HepG2 (cell line): ENCODE data around the gene SLC2A11. TPM values are rescaled to one million over a fixed set of nuclear protein-coding genes. Genes with fewer than 3 reads are reported as not detected.

Source experiments
- ATAC-seq: fragments of 200-7000 bp; cut with Tn5 transposase; 3 replicates; pipeline ENCODE4 v1.9.1; 2020; ENCODE audit warnings: mild to moderate bottlenecking, moderate library complexity
- BruUV-seq: library from RNA; stranded (reverse); fragments of 400-500 nt; replicated peaks from 2 replicates; lab custom pipeline; 2021; lab: Mats Ljungman, UMichigan
- CTCF ChIA-PET: fragments of 300-600 bp; formaldehyde crosslinking; extraction: SDS; loops from one replicate; lab custom pipeline; 2021; ENCODE audit warnings: low total read pairs, inconsistent platforms, low intra/inter-chr PET ratio; lab: Yijun Ruan, JAX
- POLR2A ChIA-PET: fragments of 350-600 bp; sonication (Branson Sonifier 250); formaldehyde crosslinking; loops from one replicate; lab custom pipeline; 2020; ENCODE audit warnings: antibody characterized with exemption, inconsistent platforms; lab: Yijun Ruan, JAX
- DNase-seq: peaks from one replicate; pipeline ENCODE4 v3.0.0-alpha.2; 2015; ENCODE audit warnings: low spot score
- FAIRE-seq: peaks from 3 replicates; lab custom pipeline; 2011; peaks lifted over from hg19 to GRCh38; lab: Jason Lieb, UNC
- H2AFZ ChIP-seq: one replicate; pipeline ENCODE4 v1.6.1; 2011; ENCODE audit warnings: low read length, inconsistent platforms
- H3K27ac ChIP-seq: fragments of 300-600 bp; 3 replicates; pipeline ENCODE4 v1.8.0; 2011; ENCODE audit warnings: mixed run types, mild to moderate bottlenecking, mixed read lengths, low read length, inconsistent platforms; ENCODE audit not compliant: insufficient read depth; ENCODE audit errors: extremely low read length
- H3K27me3 ChIP-seq, 2 experiments: fragments of 200-600 bp in 1 of 2; 2 replicates in 1 of 2; 3 replicates in 1 of 2; pipeline versions ENCODE4 v1.6.0 to v1.8.0; 2011; ENCODE audit warnings: low read length in 2 of 2, mild to moderate bottlenecking in 2 of 2, moderate library complexity in 2 of 2, inconsistent platforms in 1 of 2; ENCODE audit not compliant: insufficient read depth in 2 of 2, control insufficient read depth in 1 of 2
- H3K36me3 ChIP-seq, 2 experiments: fragments of 200-600 bp in 1 of 2; replicated peaks in 1 of 2; 2 replicates in 1 of 2; 3 replicates in 1 of 2; pipeline versions ENCODE4 v1.5.1 to v1.8.0; 2011; ENCODE audit warnings: low read length in 2 of 2, inconsistent platforms in 1 of 2; ENCODE audit not compliant: insufficient read depth in 2 of 2, control insufficient read depth in 1 of 2
- H3K4me1 ChIP-seq: 2 replicates; pipeline ENCODE4 v1.5.1; 2012; ENCODE audit warnings: low read length, inconsistent platforms; ENCODE audit not compliant: insufficient read depth
- H3K4me2 ChIP-seq: 2 replicates; pipeline ENCODE4 v1.6.0; 2011; ENCODE audit warnings: low read depth, low read length, inconsistent platforms
- H3K4me3 ChIP-seq, 3 experiments: fragments of 200-600 bp in 1 of 3; sonication (generic), shearing (Covaris generic) in 1 of 3; replicated peaks in 1 of 3; 2 replicates each; pipeline ENCODE4 v1.5.1; 2011 to 2016; ENCODE audit warnings: low read length in 3 of 3, inconsistent platforms in 2 of 3, low read depth in 2 of 3, mild to moderate bottlenecking in 2 of 3, control low read depth in 1 of 3, mixed read lengths in 1 of 3; ENCODE audit not compliant: insufficient read depth in 1 of 3
- H3K79me2 ChIP-seq: one replicate; pipeline ENCODE4 v1.6.1; 2011; ENCODE audit warnings: low read length, inconsistent platforms; ENCODE audit not compliant: insufficient read depth
- H3K9ac ChIP-seq: 2 replicates; pipeline ENCODE4 v1.6.0; 2011; ENCODE audit warnings: mild to moderate bottlenecking, low read depth, low read length, inconsistent platforms; ENCODE audit not compliant: insufficient read depth
- H3K9me3 ChIP-seq: 2 replicates; pipeline ENCODE4 v1.5.1; 2012; ENCODE audit warnings: mild to moderate bottlenecking, low read length
- H4K20me1 ChIP-seq: 2 replicates; pipeline ENCODE4 v1.6.0; 2011; ENCODE audit warnings: inconsistent platforms, mild to moderate bottlenecking, low read length, moderate library complexity; ENCODE audit not compliant: insufficient read depth
- CENPT ChIP-seq: sonication (generic); formaldehyde crosslinking; IDR thresholded peaks from 2 replicates; pipeline ENCODE4 v1.8.0; 2022; ENCODE audit warnings: low read depth, mild to moderate bottlenecking, moderate library complexity, missing genetic modification reagents
- GPN1 ChIP-seq: sonication (generic); formaldehyde crosslinking; IDR thresholded peaks from 2 replicates; pipeline ENCODE4 v1.5.1; 2020; ENCODE audit warnings: missing genetic modification reagents, borderline replicate concordance
- NFE2L1 ChIP-seq: sonication (generic); formaldehyde crosslinking; IDR thresholded peaks from 2 replicates; pipeline ENCODE4 v1.4.0; 2020; ENCODE audit warnings: missing genetic modification reagents, mild to moderate bottlenecking, borderline replicate concordance
- SRSF9 ChIP-seq: fragments of 200-400 bp; formaldehyde crosslinking; IDR thresholded peaks from 2 replicates; pipeline ENCODE4 v1.6.1; 2018; ENCODE audit warnings: borderline replicate concordance, mild to moderate bottlenecking, low read depth, low read length; ENCODE audit not compliant: insufficient read depth, poor library complexity, severe bottlenecking
- U2AF1 ChIP-seq: fragments of 200-400 bp; formaldehyde crosslinking; optimal IDR thresholded peaks from 2 replicates; pipeline ENCODE3; 2017; ENCODE audit warnings: mild to moderate bottlenecking, low read depth, low read length
- U2AF2 ChIP-seq: fragments of 200-400 bp; formaldehyde crosslinking; IDR thresholded peaks from 2 replicates; pipeline ENCODE4 v1.6.1; 2017; ENCODE audit warnings: low read depth, mild to moderate bottlenecking, low read length
- ZNF138 ChIP-seq: sonication (generic); formaldehyde crosslinking; IDR thresholded peaks from 2 replicates; pipeline ENCODE4 v1.5.0; 2020; ENCODE audit warnings: mild to moderate bottlenecking, low read depth, missing genetic modification reagents
- ZNF510 ChIP-seq: sonication (generic); formaldehyde crosslinking; IDR thresholded peaks from 2 replicates; pipeline ENCODE4 v1.4.0; 2020; ENCODE audit warnings: low read depth, mild to moderate bottlenecking, missing genetic modification reagents
- ZNF552 ChIP-seq: sonication (generic); formaldehyde crosslinking; IDR thresholded peaks from 2 replicates; pipeline ENCODE4 v1.9.0; 2022; ENCODE audit warnings: missing genetic modification reagents, mild to moderate bottlenecking, borderline replicate concordance
- ZNF616 ChIP-seq: sonication (generic); formaldehyde crosslinking; IDR thresholded peaks from 2 replicates; pipeline ENCODE4 v1.5.0; 2020; ENCODE audit warnings: low read depth, mild to moderate bottlenecking, missing genetic modification reagents
- WGBS: methylation state at CpG from one replicate; pipeline ENCODE4 v1.1.6; 2017; ENCODE audit warnings: low lambda C conversion rate; 5-methylcytosine and 5-hydroxymethylcytosine counted together
- in situ Hi-C: cut with HindIII; loops from 2 replicates; pipeline ENCODE4 v1.10.0; 2017; ENCODE audit warnings: low pct_unique_long_range_greater_than_20kb; ENCODE audit not compliant: extremely low pct_ligation_motif_present
- intact Hi-C: fragments of 100-400 bp; cut with micrococcal nuclease; formaldehyde crosslinking; loops from one replicate; pipeline ENCODE4 v1.10.0; 2022; ENCODE audit not compliant: unreplicated experiment
- polyA plus RNA-seq, 8 experiments: library from polyadenylated mRNA; depleted of rRNA in 3 of 8; stranded (reverse) in 7 of 8; unstranded in 1 of 8; fragments of >200 nt; fragmentation: Illumina TruSeq in 4 of 8; extraction: Trizol in 4 of 8; gene quantifications; 2 replicates each; pipeline versions ENCODE4 v1.2.1 to v1.2.3, GENCODE V29; 2011 to 2016; ENCODE audit warnings: low read depth in 4 of 8, missing spikeins in 1 of 8, mixed read lengths in 1 of 8; ENCODE audit not compliant: insufficient read depth in 1 of 8
- total RNA-seq, 5 experiments: library from RNA; depleted of rRNA; stranded (reverse); fragments of >200 nt; fragmentation: Illumina TruSeq; extraction: Trizol; gene quantifications; 2 replicates each; pipeline ENCODE4 v1.2.3, GENCODE V29; 2016; ENCODE audit warnings: low read depth in 1 of 5
- TF ChIP-seq, protein P1 (sequence below): sonication (generic); formaldehyde crosslinking; IDR thresholded peaks from 2 replicates; pipeline ENCODE4 v1.8.1; 2023; ENCODE audit warnings: mild to moderate bottlenecking, missing genetic modification reagents
- TF ChIP-seq, protein P2 (sequence below): sonication (generic); formaldehyde crosslinking; IDR thresholded peaks from 2 replicates; pipeline ENCODE4 v1.9.0; 2021; ENCODE audit warnings: missing genetic modification reagents, borderline replicate concordance
- TF ChIP-seq, protein P3 (sequence below): sonication (generic); formaldehyde crosslinking; IDR thresholded peaks from 2 replicates; pipeline ENCODE4 v1.4.0; 2020; ENCODE audit warnings: missing genetic modification reagents

SLC2A11 gene
- total and polyA plus RNA-seq, 2 of the 13 experiments (the other 11 are each of a cell fraction or from before 2014, with no cell fraction given): 15.2 to 15.4 TPM

DNA sequence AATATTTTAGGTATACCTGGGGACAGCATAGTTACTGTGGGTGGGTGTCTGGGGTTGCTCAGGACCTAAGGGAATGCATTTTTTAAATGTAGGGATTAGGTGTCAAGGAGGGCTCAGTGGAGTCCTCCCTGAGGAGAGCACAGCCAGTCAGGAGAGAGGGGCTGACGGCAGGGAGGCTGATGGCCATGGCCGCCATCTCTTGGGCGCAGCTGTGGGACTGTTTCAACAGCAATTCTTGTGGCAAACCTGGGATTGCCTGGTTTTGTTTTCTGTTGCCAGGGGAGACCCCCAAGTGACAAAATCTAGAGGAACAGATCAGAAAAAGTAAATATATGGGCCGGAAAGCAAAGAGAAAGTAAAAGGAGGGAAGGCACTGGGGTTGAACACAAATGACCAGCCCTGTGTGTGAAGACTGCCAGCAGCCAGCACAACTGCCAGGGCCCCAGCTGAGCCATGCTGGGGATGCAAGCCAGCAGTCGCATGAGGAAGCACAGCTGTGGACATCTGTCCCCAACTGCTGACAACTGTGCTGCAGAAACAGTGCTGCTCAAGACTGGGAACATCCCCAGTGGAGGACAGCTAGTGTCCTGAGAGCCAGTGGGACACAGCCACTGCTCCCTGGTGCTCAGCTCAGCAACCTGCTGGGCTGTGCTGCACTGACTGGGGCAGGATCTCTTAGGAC, 47.0 kb downstream of the SLC2A11 start (continued):
- TF ChIP-seq ZNF552 (CRISPR knock-in tag) (no peak), SRSF9 (no peak), U2AF2 (no peak), CENPT (no peak), ZNF616 (no peak), U2AF1 (no peak)
- TF ChIP-seq, protein P1, sequence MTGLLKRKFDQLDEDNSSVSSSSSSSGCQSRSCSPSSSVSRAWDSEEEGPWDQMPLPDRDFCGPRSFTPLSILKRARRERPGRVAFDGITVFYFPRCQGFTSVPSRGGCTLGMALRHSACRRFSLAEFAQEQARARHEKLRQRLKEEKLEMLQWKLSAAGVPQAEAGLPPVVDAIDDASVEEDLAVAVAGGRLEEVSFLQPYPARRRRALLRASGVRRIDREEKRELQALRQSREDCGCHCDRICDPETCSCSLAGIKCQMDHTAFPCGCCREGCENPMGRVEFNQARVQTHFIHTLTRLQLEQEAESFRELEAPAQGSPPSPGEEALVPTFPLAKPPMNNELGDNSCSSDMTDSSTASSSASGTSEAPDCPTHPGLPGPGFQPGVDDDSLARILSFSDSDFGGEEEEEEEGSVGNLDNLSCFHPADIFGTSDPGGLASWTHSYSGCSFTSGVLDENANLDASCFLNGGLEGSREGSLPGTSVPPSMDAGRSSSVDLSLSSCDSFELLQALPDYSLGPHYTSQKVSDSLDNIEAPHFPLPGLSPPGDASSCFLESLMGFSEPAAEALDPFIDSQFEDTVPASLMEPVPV: no peak

DNA sequence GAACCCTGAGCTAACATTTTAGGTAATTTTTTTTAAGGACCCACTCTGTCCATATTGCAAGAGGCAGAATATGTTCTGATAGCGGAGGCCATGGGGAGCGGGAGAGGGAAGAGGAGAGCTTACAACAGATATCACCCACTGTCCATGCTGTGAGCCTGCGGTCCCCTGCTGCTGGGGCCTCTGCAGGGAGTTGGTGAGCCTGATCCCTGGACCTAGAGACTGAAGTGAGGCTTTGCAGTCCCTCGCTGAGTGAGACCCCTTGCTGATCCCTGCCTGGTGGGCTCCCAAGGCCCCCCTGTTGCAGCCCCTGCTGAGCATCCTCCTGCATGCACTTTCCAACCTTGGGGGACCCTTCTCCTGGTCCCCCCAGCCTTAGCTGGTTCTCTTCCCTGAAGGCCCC, 49.0 kb downstream of the SLC2A11 start:
- no peak for DNase-seq
- FAIRE-seq: no peak
- Histone ChIP-seq H3K4me1 (peaks cover 43% of the 10 kb centered on the region), H3K4me3 (no peak overlapping the region), H3K79me2 (no peaks in the 10 kb centered on the region), H3K27ac (no peak overlapping the region), H3K4me2 (no peak overlapping the region), H4K20me1 (no peaks in the 10 kb centered on the region), H3K36me3 (no peaks in the 10 kb centered on the region), H3K9me3 (no peaks in the 10 kb centered on the region), H2AFZ (no peak overlapping the region), H3K9ac (no peak overlapping the region), H3K27me3 (no peaks in the 10 kb centered on the region)
- in situ Hi-C loops: no loop called here
- CTCF ChIA-PET: no interaction called here
- no peak for ATAC-seq
- POLR2A ChIA-PET: interaction anchor here (1.1 kb wide), 1 partner anchor 9 kb away, joined by 3 read pairs; no protein-coding TSS in a partner anchor
- intact Hi-C loops: no loop called here
- no TSS peak for BruUV-seq
- WGBS: 95% methylated on average over 3 of the region's 4 CpGs
- no peak for TF ChIP-seq ZNF510 (CRISPR knock-in tag)
- TF ChIP-seq, protein P2, sequence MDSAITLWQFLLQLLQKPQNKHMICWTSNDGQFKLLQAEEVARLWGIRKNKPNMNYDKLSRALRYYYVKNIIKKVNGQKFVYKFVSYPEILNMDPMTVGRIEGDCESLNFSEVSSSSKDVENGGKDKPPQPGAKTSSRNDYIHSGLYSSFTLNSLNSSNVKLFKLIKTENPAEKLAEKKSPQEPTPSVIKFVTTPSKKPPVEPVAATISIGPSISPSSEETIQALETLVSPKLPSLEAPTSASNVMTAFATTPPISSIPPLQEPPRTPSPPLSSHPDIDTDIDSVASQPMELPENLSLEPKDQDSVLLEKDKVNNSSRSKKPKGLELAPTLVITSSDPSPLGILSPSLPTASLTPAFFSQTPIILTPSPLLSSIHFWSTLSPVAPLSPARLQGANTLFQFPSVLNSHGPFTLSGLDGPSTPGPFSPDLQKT (CRISPR knock-in tag): no peak
- TF ChIP-seq NFE2L1 (CRISPR knock-in tag): no peak
- TF ChIP-seq ZNF138 (CRISPR knock-in tag): no peak
- TF ChIP-seq, protein P3, sequence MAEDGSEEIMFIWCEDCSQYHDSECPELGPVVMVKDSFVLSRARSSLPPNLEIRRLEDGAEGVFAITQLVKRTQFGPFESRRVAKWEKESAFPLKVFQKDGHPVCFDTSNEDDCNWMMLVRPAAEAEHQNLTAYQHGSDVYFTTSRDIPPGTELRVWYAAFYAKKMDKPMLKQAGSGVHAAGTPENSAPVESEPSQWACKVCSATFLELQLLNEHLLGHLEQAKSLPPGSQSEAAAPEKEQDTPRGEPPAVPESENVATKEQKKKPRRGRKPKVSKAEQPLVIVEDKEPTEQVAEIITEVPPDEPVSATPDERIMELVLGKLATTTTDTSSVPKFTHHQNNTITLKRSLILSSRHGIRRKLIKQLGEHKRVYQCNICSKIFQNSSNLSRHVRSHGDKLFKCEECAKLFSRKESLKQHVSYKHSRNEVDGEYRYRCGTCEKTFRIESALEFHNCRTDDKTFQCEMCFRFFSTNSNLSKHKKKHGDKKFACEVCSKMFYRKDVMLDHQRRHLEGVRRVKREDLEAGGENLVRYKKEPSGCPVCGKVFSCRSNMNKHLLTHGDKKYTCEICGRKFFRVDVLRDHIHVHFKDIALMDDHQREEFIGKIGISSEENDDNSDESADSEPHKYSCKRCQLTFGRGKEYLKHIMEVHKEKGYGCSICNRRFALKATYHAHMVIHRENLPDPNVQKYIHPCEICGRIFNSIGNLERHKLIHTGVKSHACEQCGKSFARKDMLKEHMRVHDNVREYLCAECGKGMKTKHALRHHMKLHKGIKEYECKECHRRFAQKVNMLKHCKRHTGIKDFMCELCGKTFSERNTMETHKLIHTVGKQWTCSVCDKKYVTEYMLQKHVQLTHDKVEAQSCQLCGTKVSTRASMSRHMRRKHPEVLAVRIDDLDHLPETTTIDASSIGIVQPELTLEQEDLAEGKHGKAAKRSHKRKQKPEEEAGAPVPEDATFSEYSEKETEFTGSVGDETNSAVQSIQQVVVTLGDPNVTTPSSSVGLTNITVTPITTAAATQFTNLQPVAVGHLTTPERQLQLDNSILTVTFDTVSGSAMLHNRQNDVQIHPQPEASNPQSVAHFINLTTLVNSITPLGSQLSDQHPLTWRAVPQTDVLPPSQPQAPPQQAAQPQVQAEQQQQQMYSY (CRISPR knock-in tag): no peak
- TF ChIP-seq GPN1 (CRISPR knock-in tag): no peak
